ENCODE data around the gene PHACTR3.

PHACTR3 gene

GRCh38 chr20:59662161-59662560 lies 57.8 kb downstream of the PHACTR3 start:
- no peak overlapping the region for H3K4me3 ChIP-seq (ENCODE audit: low read length)
- no peak for DNase-seq (ENCODE audit: low read depth, low spot score)

- DNase-seq (ENCODE audit: low read depth, low spot score), result no peak
- no peak overlapping the region for H3K4me3 ChIP-seq (ENCODE audit: low read length)
Measured at GRCh38 chr20:59662856-59663512, 58.6 kb downstream of the PHACTR3 start.

- no peak overlapping the region for H3K4me3 ChIP-seq (ENCODE audit: low read length)
- no peak for DNase-seq (ENCODE audit: low read depth, low spot score)
Measured at GRCh38 chr20:59663513-59664060, 59.2 kb downstream of the PHACTR3 start.

GRCh38 chr20:59664421-59664941 lies 60.1 kb downstream of the PHACTR3 start:
- no peak overlapping the region for H3K4me3 ChIP-seq (ENCODE audit: low read length)
- DNase-seq (ENCODE audit: low read depth, low spot score), result no peak

- no peak for DNase-seq (ENCODE audit: low read depth, low spot score)
- no peak overlapping the region for H3K4me3 ChIP-seq (ENCODE audit: low read length)
Measured at GRCh38 chr20:59665656-59666555, 61.6 kb downstream of the PHACTR3 start.

GRCh38 chr20:59666586-59666985 lies 62.2 kb downstream of the PHACTR3 start:
- no peak overlapping the region for H3K4me3 ChIP-seq (ENCODE audit: low read length)
- no peak for DNase-seq (ENCODE audit: low read depth, low spot score)

GRCh38 chr20:59667131-59667530 lies 62.8 kb downstream of the PHACTR3 start:
- no peak overlapping the region for H3K4me3 ChIP-seq (ENCODE audit: low read length)
- DNase-seq (ENCODE audit: low read depth, low spot score), result no peak

GRCh38 chr20:59667981-59668515 lies 63.7 kb downstream of the PHACTR3 start:
- no peak for DNase-seq (ENCODE audit: low read depth, low spot score)
- H3K4me3 ChIP-seq (ENCODE audit: low read length), result no peak overlapping the region

GRCh38 chr20:59668926-59669850 lies 64.8 kb downstream of the PHACTR3 start:
- no peak overlapping the region for H3K4me3 ChIP-seq (ENCODE audit: low read length)
- DNase-seq (ENCODE audit: low read depth, low spot score), result no peak

GRCh38 chr20:59670786-59671492 lies 66.6 kb downstream of the PHACTR3 start:
- no peak for DNase-seq (ENCODE audit: low read depth, low spot score)
- H3K4me3 ChIP-seq (ENCODE audit: low read length), result no peak overlapping the region

- no peak overlapping the region for H3K4me3 ChIP-seq (ENCODE audit: low read length)
- no peak for DNase-seq (ENCODE audit: low read depth, low spot score)
Measured at GRCh38 chr20:59671661-59672471, 67.5 kb downstream of the PHACTR3 start.

GRCh38 chr20:59672576-59672975 lies 68.2 kb downstream of the PHACTR3 start:
- H3K4me3 ChIP-seq (ENCODE audit: low read length), result no peak overlapping the region
- DNase-seq (ENCODE audit: low read depth, low spot score), result no peak

- H3K4me3 ChIP-seq (ENCODE audit: low read length), result no peak overlapping the region
- DNase-seq (ENCODE audit: low read depth, low spot score), result no peak
Measured at GRCh38 chr20:59673288-59673997, 69.1 kb downstream of the PHACTR3 start.

GRCh38 chr20:59673998-59674445 lies 69.7 kb downstream of the PHACTR3 start:
- no peak for DNase-seq (ENCODE audit: low read depth, low spot score)
- H3K4me3 ChIP-seq (ENCODE audit: low read length), result no peak overlapping the region

GRCh38 chr20:59676126-59676850 lies 71.9 kb downstream of the PHACTR3 start:
- DNase-seq (ENCODE audit: low read depth, low spot score), result no peak
- H3K4me3 ChIP-seq (ENCODE audit: low read length), result no peak overlapping the region

- H3K4me3 ChIP-seq (ENCODE audit: low read length), result no peak overlapping the region
- no peak for DNase-seq (ENCODE audit: low read depth, low spot score)
Measured at GRCh38 chr20:59676851-59677182, 72.5 kb downstream of the PHACTR3 start.
